ENCODE measurements around the gene MRPL46.
A peak's percentile ranks its signal among the peaks of the same experiment; 100 is the strongest.

Gene MRPL46

DNA sequence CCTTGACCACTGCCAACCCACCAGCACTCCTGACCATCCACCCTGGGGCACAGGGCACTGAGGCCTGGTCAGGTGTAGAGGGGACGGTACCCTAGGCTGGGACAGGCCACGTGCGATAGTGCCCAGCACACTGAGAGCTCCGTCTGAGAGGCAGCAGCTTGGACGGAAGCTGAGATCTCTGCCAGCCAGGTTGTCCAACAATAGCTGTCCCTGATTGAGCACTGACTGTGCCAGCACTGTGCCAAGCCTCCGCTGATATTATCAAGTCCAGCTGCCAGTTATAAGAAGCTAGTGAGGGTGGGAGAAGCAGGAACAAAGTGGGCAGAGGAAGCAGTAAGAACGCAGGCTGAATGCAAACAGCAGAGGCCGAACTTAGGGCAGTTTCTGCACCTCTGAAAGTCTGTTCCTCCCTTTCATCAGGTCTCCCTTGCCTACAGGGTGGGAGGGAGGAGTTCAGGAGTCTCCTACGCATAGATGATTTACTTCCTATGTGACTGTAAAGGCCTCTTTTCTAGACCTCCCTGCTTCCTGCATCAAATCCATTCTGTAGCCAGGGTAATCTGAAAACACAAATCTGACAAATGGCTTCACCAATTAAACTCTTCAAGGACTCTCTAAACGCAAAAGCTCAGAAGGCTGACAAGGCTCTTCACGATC is 30.0 kb upstream of the MRPL46 start:
- Histone ChIP-seq H3K9me3 (ENCODE audit: insufficient read depth, low read depth, low read length) (no peaks in the 10 kb centered on the region), H3K36me3 (ENCODE audit: insufficient read depth, low read length) (no peaks in the 10 kb centered on the region), H3K4me3 (ENCODE audit: low read length) (no peak overlapping the region), H3K9ac (ENCODE audit: low read depth, low read length) (no peak overlapping the region), H3K4me1 (ENCODE audit: insufficient read depth, low read length) (peaks cover 3% of the 10 kb centered on the region; the same call in 1 of the 2 replicates), H3K27me3 (ENCODE audit: insufficient read depth, low read length) (no peaks in the 10 kb centered on the region), H3K27ac (ENCODE audit: low read depth, low read length) (no peak overlapping the region)
- WGBS, result 90% methylated on average over 11 of the region's 11 CpGs

DNA sequence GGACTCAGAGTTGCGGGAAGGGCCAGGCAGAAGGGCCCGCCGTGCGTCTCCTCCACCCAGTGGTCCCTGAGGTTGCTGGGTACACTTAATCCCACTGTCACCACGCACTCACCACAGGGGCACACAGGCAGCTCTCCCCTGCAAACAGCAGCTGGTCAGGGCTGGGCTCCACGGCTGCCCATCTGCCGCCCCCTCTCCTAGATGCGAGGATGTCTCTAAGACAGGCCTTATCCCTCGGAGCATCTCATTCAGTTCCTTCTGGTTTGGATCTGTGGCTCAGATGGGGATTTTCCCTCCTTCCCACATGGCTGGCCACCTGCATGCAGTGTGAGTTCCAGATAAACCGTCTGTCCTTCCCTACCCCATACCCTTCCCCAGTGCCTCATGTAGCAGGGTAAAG is 26.7 kb upstream of the MRPL46 start:
- no peak overlapping the region for H3K9ac ChIP-seq (ENCODE audit: low read depth, low read length)
- no peaks in the 10 kb centered on the region for H3K36me3 ChIP-seq (ENCODE audit: insufficient read depth, low read length)
- 91% methylated on average over 10 of the region's 10 CpGs for WGBS
- H3K27me3 ChIP-seq (ENCODE audit: insufficient read depth, low read length), result no peaks in the 10 kb centered on the region
- no peaks in the 10 kb centered on the region for H3K9me3 ChIP-seq (ENCODE audit: insufficient read depth, low read depth, low read length)
- H3K4me1 ChIP-seq (ENCODE audit: insufficient read depth, low read length), result no peaks in the 10 kb centered on the region
- no peak overlapping the region for H3K27ac ChIP-seq (ENCODE audit: low read depth, low read length)
- no peak overlapping the region for H3K4me3 ChIP-seq (ENCODE audit: low read length)

DNA sequence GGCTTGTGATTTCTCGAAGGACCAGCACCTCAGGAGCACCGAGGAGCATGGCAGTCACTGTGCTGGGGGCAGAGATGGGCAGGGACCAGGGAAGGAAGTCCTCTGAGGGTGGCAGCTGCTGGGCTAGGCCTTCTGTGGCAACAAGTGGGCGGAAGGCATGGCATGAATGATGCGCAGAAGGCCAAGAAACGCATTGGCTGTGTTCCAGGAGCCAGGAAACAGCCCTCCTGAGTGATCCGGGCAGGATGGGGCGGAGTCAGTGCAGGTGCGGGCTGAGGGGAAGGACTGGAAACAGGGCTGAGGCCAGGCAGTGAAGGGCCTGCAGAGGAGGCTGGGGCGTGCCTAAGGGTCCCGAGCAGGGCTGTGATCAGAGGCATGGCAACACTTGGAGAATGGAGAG is 24.0 kb upstream of the MRPL46 start:
- Histone ChIP-seq H3K27me3 (ENCODE audit: insufficient read depth, low read length) (no peaks in the 10 kb centered on the region), H3K4me3 (ENCODE audit: low read length) (no peak overlapping the region), H3K27ac (ENCODE audit: low read depth, low read length) (no peak overlapping the region), H3K4me1 (ENCODE audit: insufficient read depth, low read length) (peaks cover 5% of the 10 kb centered on the region; the same call in 1 of the 2 replicates), H3K36me3 (ENCODE audit: insufficient read depth, low read length) (no peaks in the 10 kb centered on the region), H3K9me3 (ENCODE audit: insufficient read depth, low read depth, low read length) (no peaks in the 10 kb centered on the region), H3K9ac (ENCODE audit: low read depth, low read length) (no peak overlapping the region)
- 85% methylated on average over 10 of the region's 10 CpGs for WGBS

DNA sequence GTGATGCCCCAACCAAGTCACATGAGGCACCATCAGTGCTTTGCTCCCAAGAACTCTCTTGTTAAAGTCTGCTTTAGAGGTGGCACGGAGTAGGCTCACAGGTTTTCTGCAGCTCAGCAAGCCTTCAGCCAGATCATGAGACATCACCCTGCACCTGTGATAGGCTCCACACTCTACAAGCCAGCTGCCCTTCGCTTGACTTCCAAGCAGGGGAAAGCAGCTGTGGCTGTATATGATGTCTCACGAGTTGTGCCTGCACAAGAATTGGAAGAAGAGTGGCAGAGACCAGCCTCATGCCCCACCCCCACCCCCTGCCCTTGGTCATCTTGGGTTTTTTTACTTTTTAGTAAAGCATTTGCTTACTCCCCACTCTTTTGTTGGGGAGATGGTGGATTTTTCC is 22.8 kb upstream of the MRPL46 start:
- WGBS, result 90% methylated on average over 3 of the region's 3 CpGs
- Histone ChIP-seq H3K36me3 (ENCODE audit: insufficient read depth, low read length) (no peaks in the 10 kb centered on the region), H3K27ac (ENCODE audit: low read depth, low read length) (no peak overlapping the region), H3K9ac (ENCODE audit: low read depth, low read length) (no peak overlapping the region), H3K9me3 (ENCODE audit: insufficient read depth, low read depth, low read length) (no peaks in the 10 kb centered on the region), H3K27me3 (ENCODE audit: insufficient read depth, low read length) (no peaks in the 10 kb centered on the region), H3K4me3 (ENCODE audit: low read length) (no peak overlapping the region), H3K4me1 (ENCODE audit: insufficient read depth, low read length) (peaks cover 12% of the 10 kb centered on the region)

DNA sequence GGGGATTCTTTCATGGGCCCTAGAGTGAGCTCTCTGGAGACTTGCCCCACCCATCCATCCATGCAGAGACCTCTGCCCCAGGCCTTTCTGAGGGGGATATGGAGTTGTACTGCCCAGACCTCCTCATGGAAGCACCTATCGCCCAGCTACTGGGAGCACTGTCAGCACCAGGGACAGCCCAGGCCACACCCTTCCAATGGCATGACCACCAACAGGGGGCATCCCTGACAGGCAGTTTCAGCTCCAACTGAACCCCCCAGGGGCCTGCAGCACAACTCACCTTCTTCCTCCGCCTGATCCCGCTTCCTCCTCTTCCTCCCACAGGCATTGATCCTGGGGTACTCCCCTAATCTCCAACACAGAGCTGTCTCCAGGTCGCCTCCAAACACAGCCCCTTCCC is 22.1 kb upstream of the MRPL46 start:
- H3K27me3 ChIP-seq (ENCODE audit: insufficient read depth, low read length), result peaks cover 3% of the 10 kb centered on the region; the same call in 1 of the 2 replicates
- no peak overlapping the region for H3K9ac ChIP-seq (ENCODE audit: low read depth, low read length)
- H3K27ac ChIP-seq (ENCODE audit: low read depth, low read length), result no peak overlapping the region
- H3K9me3 ChIP-seq (ENCODE audit: insufficient read depth, low read depth, low read length), result no peaks in the 10 kb centered on the region
- no peak overlapping the region for H3K4me3 ChIP-seq (ENCODE audit: low read length)
- H3K36me3 ChIP-seq (ENCODE audit: insufficient read depth, low read length), result no peaks in the 10 kb centered on the region
- peaks cover 18% of the 10 kb centered on the region for H3K4me1 ChIP-seq (ENCODE audit: insufficient read depth, low read length)
- 80% methylated on average over 4 of the region's 4 CpGs for WGBS

DNA sequence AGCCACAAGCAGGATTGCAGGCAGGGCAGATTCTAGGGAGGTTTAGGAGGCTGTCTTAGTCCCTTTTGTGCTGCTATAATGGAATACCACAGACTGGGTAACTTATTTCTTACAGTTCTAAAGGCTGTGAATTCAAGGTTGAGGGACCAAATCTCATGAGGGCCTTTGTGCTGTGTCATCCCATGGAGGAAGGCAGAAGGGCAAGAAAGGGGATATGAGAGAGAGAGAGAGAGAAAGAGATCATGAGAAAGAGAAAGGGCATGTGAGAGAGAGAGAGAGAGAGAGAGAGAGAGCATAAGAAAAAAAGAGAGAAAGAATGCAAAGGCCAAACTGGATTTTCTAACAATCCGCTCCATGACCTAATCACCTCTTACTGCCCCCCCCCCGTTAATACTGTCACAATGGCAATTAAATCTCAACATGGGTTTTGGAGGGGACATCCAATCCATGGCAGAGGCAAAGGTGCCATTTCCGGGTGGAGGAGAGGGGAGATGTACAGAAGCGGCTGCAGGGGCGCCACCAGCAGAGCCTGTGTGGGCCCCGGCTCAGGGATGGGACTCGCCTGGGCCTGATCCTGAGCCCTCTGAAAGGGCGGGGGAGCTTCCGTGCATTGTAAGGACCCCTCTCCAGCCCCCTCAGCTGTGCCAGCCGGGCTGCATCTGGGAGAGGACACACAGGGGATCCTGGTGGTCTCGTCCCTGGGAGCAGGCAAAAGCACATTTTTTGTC is 20.8 kb upstream of the MRPL46 start:
- 73% methylated on average over 9 of the region's 11 CpGs for WGBS
- Histone ChIP-seq H3K9ac (ENCODE audit: low read depth, low read length) (no peak overlapping the region), H3K4me3 (ENCODE audit: low read length) (no peak overlapping the region), H3K9me3 (ENCODE audit: insufficient read depth, low read depth, low read length) (no peaks in the 10 kb centered on the region), H3K36me3 (ENCODE audit: insufficient read depth, low read length) (no peaks in the 10 kb centered on the region), H3K27me3 (ENCODE audit: insufficient read depth, low read length) (peaks cover 7% of the 10 kb centered on the region; the same call in 1 of the 2 replicates), H3K27ac (ENCODE audit: low read depth, low read length) (no peak overlapping the region), H3K4me1 (ENCODE audit: insufficient read depth, low read length) (peaks cover 25% of the 10 kb centered on the region)

DNA sequence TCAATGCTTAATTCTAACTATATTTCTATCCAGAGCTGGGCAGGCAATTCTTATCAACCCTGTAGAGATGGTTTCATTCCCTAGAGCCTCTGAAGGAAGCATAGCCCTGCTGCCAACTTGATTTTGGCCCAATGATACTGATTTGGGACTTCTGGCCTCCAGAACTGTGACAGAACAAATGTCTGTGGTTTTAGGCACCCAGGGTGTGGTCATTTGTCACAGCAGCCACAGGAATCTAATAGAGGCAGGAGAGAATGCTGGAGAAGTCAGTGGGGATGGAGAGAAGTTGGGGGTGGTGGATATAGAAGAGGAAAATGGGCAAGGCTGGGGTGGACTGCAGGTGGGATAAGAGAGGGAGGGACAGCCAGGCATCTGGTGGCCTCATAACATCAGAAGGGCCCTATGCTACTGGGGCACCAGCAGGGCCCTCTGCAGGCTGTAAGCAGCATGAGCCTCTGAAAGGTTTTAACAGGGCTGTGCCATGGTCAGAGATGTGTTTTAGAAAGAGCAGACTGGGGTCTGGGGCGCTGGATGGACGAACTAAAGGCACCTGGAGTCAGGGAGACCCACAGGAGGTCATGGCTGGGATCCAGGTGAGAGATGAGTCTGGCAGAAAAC is 20.1 kb upstream of the MRPL46 start:
- H3K4me3 ChIP-seq (ENCODE audit: low read length), result no peak overlapping the region
- H3K27me3 ChIP-seq (ENCODE audit: insufficient read depth, low read length), result peaks cover 7% of the 10 kb centered on the region; the same call in 1 of the 2 replicates
- no peaks in the 10 kb centered on the region for H3K36me3 ChIP-seq (ENCODE audit: insufficient read depth, low read length)
- peaks cover 25% of the 10 kb centered on the region for H3K4me1 ChIP-seq (ENCODE audit: insufficient read depth, low read length)
- no peaks in the 10 kb centered on the region for H3K9me3 ChIP-seq (ENCODE audit: insufficient read depth, low read depth, low read length)
- WGBS, result 92% methylated on average over 2 of the region's 2 CpGs
- H3K9ac ChIP-seq (ENCODE audit: low read depth, low read length), result no peak overlapping the region
- no peak overlapping the region for H3K27ac ChIP-seq (ENCODE audit: low read depth, low read length)

DNA sequence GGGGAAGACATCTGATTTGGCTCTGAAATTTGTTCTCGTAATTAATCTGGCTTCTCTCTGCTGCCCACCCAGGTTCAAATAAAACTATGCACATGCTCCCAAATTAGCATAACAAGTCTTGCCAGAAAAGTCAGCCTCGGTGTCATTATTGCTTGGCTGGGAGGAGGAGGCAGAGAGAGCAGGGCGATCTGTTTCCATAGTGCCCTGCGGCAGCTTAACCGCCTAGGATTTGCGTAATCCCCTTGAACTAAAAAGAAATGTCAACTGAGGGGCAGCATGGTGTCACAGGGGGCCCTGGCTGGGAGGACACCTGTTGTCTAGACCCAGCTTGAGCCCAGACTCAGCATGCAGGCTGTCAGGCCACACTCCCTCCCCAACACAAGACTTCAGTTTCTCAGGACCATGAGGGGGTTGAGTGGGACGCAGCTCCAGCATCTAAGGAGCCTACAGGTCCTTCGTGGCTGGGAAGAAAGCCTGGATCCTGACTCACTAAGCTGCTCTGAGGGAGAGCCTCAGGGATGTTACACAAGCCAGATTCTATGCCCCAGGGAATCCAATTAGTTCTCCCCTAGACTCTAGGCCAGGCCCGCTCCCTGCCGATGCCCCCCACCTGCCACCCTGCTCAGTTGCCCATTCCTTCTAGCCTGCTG is 17.6 kb upstream of the MRPL46 start:
- Histone ChIP-seq H3K4me3 (ENCODE audit: low read length) (no peak overlapping the region), H3K9me3 (ENCODE audit: insufficient read depth, low read depth, low read length) (no peaks in the 10 kb centered on the region), H3K27me3 (ENCODE audit: insufficient read depth, low read length) (peaks cover 7% of the 10 kb centered on the region; the same call in 1 of the 2 replicates), H3K4me1 (ENCODE audit: insufficient read depth, low read length) (peaks cover 25% of the 10 kb centered on the region), H3K9ac (ENCODE audit: low read depth, low read length) (no peak overlapping the region; the same call in 1 of the 2 replicates), H3K27ac (ENCODE audit: low read depth, low read length) (peak overlapping the region; percentile 48; the same call in 1 of the 2 replicates), H3K36me3 (ENCODE audit: insufficient read depth, low read length) (no peaks in the 10 kb centered on the region)
- 9% methylated on average over 10 of the region's 10 CpGs for WGBS

DNA sequence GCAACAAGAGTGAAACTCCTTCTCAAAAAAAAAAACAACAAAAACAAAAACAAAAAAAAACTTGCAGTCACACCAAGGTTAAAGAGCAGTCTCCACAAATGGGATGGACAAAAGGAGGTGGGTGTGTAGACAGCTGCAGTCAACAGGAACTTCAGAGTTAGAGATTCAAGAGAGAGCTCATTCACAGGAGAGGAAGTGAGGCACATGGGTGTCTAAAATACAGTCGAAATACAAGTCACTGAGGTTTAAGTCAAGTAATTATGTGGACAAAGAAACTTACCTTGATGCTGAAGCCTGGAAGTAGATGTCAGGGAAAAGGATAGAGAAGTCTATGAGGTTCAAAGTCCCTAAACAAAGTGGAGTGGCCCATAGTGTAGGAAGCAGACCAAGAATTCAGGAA is 15.1 kb upstream of the MRPL46 start:
- H3K4me1 ChIP-seq (ENCODE audit: insufficient read depth, low read length), result peaks cover 20% of the 10 kb centered on the region
- no peak overlapping the region for H3K4me3 ChIP-seq (ENCODE audit: low read length)
- peaks cover 14% of the 10 kb centered on the region for H3K36me3 ChIP-seq (ENCODE audit: insufficient read depth, low read length)
- 90% methylated on average over 1 of the region's 1 CpG for WGBS
- no peak overlapping the region for H3K27ac ChIP-seq (ENCODE audit: low read depth, low read length)
- H3K9me3 ChIP-seq (ENCODE audit: insufficient read depth, low read depth, low read length), result no peaks in the 10 kb centered on the region
- H3K27me3 ChIP-seq (ENCODE audit: insufficient read depth, low read length), result peaks cover 7% of the 10 kb centered on the region; the same call in 1 of the 2 replicates
- H3K9ac ChIP-seq (ENCODE audit: low read depth, low read length), result no peak overlapping the region

DNA sequence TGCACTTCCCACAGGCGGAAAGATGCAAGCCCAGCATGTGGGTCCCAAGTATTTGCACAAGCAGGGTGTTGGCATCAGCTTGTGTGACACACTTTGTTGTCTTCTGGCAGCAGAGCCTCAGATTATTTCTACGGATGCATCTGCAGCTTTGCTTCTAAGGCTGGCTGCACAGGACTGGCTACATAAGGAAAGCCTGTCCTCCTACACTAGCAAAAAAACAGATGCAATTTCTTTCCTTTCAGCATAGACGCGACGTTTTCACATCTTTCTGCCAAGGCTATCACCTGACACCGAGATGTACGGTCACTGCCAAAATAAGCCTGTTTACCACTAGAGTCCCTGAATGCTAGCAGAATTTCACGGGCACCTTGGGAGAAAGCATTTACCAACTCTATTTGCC is 13.8 kb upstream of the MRPL46 start:
- Histone ChIP-seq H3K9me3 (ENCODE audit: insufficient read depth, low read depth, low read length) (no peaks in the 10 kb centered on the region), H3K9ac (ENCODE audit: low read depth, low read length) (no peak overlapping the region), H3K27me3 (ENCODE audit: insufficient read depth, low read length) (peaks cover 7% of the 10 kb centered on the region; the same call in 1 of the 2 replicates), H3K4me3 (ENCODE audit: low read length) (no peak overlapping the region), H3K4me1 (ENCODE audit: insufficient read depth, low read length) (peaks cover 20% of the 10 kb centered on the region), H3K27ac (ENCODE audit: low read depth, low read length) (no peak overlapping the region), H3K36me3 (ENCODE audit: insufficient read depth, low read length) (peaks cover 20% of the 10 kb centered on the region)
- 94% methylated on average over 8 of the region's 8 CpGs for WGBS

DNA sequence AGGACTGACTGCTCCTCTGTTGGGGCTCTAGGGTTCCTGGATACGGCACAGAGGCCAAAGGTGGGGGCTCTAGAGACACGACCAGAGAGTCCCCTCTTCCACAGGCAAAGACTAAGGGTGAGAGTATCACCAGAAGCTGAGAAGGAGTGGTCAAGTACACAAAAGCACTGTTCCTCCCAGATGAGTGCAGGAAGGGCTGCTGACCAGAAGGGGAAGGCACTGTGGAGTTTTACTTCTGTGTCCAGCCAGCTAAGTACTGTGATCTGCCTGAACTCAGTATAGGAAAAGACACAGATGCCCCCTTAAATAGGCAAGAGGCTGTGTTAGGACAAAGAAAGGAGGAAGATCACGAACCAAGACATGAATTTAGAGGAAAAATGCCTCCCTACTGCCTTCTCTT is 12.0 kb upstream of the MRPL46 start:
- peaks cover 6% of the 10 kb centered on the region for H3K4me1 ChIP-seq (ENCODE audit: insufficient read depth, low read length)
- H3K27ac ChIP-seq (ENCODE audit: low read depth, low read length), result no peak overlapping the region
- peaks cover 3% of the 10 kb centered on the region; the same call in 1 of the 2 replicates for H3K27me3 ChIP-seq (ENCODE audit: insufficient read depth, low read length)
- H3K36me3 ChIP-seq (ENCODE audit: insufficient read depth, low read length), result peaks cover 29% of the 10 kb centered on the region
- no peaks in the 10 kb centered on the region for H3K9me3 ChIP-seq (ENCODE audit: insufficient read depth, low read depth, low read length)
- 88% methylated on average over 3 of the region's 3 CpGs for WGBS
- no peak overlapping the region for H3K4me3 ChIP-seq (ENCODE audit: low read length)
- H3K9ac ChIP-seq (ENCODE audit: low read depth, low read length), result no peak overlapping the region

Measured in HUES64 (cell line).